Measurements from ENCODE around the gene TNS2. TPM values are rescaled to one million over a fixed set of nuclear protein-coding genes. Genes with fewer than 3 reads are reported as not detected.
A peak's percentile ranks its signal among the peaks of the same experiment; 100 is the strongest.

TNS2 gene
- total and polyA plus RNA-seq, 2 of the 13 experiments (the other 11 are each of a cell fraction or from before 2014, with no cell fraction given) = 8.9 to 20.4 TPM

DNA sequence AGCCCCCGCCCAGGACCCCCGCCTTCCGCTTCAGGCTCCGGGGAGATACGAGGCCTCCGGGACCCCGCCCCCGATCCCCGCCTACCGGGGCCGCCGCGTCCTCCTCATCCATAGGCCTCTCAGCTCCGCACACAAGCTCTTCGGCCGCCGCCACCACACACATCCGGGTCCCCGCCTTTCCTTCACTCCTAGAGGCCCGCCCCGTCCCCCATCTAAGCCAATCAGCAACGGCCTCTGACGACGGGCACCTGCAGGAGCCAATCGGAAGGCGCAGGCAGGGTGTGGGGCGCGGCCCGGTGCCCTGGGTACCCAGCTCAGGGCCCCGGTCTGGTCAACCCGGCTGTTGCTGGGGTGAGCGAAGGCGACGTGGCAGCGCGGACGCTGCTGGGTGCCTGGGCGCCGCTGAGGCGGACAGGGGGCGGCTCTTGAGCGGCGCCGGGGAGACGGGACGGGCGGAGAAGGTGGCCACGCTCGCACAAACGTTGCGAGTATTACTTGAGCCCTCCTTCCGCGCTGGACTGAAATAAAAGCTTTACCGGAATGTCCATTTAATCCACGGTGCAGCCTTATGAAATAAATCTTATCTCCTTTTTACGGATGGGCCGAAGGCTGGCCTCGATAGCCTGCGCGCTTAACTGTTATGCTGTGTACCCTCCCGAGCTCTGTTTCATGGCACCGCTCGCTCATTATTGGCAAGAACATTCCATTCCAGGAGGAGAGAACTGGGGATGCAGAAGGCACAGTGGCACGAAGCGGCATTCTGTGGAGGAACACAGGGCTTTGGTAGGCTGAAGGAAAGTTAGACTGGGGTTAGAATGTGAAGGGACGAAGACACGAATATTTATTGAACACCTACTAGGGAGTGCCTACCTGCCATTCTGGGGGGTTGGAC, 29.6 kb downstream of the TNS2 start, which contains the start of gene SPRYD3 (continued):
- TF ChIP-seq YEATS4 (CRISPR knock-in tag; IDR thresholded peaks at IDR 0.05; ENCODE audit: borderline replicate concordance) (peak; percentile 89), MTA1 (CRISPR knock-in tag; IDR thresholded peaks at IDR 0.05; ENCODE audit: borderline replicate concordance) (no peak; the same call in 1 of the 2 replicates), SYNCRIP (IDR thresholded peaks at IDR 0.05; ENCODE audit: insufficient read depth, low read depth, low read length) (no peak), ZNF746 (CRISPR knock-in tag; IDR thresholded peaks at IDR 0.05) (no peak; the same call in 1 of the 2 replicates), SOX13 (IDR thresholded peaks at IDR 0.05) (no peak), SOX13 (CRISPR knock-in tag; conservative IDR thresholded peaks at IDR 0.05 in 1 of 2, IDR thresholded peaks at IDR 0.05 in 1 of 2) (no peak), KLF11 (CRISPR knock-in tag; IDR thresholded peaks at IDR 0.05) (no peak), ZNF446 (CRISPR knock-in tag; IDR thresholded peaks at IDR 0.05) (peak; percentile 70; the same call in 1 of the 2 replicates), ZNF878 (CRISPR knock-in tag; IDR thresholded peaks at IDR 0.05) (no peak), ZNF766 (CRISPR knock-in tag; IDR thresholded peaks at IDR 0.05; ENCODE audit: borderline replicate concordance) (no peak), ZSCAN22 (CRISPR knock-in tag; IDR thresholded peaks at IDR 0.05) (no peak)
- TF ChIP-seq, protein P1, sequence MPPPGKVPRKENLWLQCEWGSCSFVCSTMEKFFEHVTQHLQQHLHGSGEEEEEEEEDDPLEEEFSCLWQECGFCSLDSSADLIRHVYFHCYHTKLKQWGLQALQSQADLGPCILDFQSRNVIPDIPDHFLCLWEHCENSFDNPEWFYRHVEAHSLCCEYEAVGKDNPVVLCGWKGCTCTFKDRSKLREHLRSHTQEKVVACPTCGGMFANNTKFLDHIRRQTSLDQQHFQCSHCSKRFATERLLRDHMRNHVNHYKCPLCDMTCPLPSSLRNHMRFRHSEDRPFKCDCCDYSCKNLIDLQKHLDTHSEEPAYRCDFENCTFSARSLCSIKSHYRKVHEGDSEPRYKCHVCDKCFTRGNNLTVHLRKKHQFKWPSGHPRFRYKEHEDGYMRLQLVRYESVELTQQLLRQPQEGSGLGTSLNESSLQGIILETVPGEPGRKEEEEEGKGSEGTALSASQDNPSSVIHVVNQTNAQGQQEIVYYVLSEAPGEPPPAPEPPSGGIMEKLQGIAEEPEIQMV (CRISPR knock-in tag; IDR thresholded peaks at IDR 0.05; ENCODE audit: low read depth) = peak; percentile 98
- TF ChIP-seq, protein P2, sequence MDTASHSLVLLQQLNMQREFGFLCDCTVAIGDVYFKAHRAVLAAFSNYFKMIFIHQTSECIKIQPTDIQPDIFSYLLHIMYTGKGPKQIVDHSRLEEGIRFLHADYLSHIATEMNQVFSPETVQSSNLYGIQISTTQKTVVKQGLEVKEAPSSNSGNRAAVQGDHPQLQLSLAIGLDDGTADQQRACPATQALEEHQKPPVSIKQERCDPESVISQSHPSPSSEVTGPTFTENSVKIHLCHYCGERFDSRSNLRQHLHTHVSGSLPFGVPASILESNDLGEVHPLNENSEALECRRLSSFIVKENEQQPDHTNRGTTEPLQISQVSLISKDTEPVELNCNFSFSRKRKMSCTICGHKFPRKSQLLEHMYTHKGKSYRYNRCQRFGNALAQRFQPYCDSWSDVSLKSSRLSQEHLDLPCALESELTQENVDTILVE (CRISPR knock-in tag; IDR thresholded peaks at IDR 0.05) = peak; percentile 95
- TF ChIP-seq, protein P3, sequence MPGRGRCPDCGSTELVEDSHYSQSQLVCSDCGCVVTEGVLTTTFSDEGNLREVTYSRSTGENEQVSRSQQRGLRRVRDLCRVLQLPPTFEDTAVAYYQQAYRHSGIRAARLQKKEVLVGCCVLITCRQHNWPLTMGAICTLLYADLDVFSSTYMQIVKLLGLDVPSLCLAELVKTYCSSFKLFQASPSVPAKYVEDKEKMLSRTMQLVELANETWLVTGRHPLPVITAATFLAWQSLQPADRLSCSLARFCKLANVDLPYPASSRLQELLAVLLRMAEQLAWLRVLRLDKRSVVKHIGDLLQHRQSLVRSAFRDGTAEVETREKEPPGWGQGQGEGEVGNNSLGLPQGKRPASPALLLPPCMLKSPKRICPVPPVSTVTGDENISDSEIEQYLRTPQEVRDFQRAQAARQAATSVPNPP (CRISPR knock-in tag; IDR thresholded peaks at IDR 0.05) = no peak
- TF ChIP-seq, protein P4, sequence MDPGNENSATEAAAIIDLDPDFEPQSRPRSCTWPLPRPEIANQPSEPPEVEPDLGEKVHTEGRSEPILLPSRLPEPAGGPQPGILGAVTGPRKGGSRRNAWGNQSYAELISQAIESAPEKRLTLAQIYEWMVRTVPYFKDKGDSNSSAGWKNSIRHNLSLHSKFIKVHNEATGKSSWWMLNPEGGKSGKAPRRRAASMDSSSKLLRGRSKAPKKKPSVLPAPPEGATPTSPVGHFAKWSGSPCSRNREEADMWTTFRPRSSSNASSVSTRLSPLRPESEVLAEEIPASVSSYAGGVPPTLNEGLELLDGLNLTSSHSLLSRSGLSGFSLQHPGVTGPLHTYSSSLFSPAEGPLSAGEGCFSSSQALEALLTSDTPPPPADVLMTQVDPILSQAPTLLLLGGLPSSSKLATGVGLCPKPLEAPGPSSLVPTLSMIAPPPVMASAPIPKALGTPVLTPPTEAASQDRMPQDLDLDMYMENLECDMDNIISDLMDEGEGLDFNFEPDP (CRISPR knock-in tag; conservative IDR thresholded peaks at IDR 0.05) = no peak
- TF ChIP-seq, protein P5, sequence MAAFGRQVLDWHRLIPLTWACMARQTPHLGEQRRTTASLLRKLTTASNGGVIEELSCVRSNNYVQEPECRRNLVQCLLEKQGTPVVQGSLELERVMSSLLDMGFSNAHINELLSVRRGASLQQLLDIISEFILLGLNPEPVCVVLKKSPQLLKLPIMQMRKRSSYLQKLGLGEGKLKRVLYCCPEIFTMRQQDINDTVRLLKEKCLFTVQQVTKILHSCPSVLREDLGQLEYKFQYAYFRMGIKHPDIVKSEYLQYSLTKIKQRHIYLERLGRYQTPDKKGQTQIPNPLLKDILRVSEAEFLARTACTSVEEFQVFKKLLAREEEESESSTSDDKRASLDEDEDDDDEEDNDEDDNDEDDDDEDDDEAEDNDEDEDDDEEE (CRISPR knock-in tag; IDR thresholded peaks at IDR 0.05) = no peak; the same call in 1 of the 2 replicates
- TF ChIP-seq, protein P6, sequence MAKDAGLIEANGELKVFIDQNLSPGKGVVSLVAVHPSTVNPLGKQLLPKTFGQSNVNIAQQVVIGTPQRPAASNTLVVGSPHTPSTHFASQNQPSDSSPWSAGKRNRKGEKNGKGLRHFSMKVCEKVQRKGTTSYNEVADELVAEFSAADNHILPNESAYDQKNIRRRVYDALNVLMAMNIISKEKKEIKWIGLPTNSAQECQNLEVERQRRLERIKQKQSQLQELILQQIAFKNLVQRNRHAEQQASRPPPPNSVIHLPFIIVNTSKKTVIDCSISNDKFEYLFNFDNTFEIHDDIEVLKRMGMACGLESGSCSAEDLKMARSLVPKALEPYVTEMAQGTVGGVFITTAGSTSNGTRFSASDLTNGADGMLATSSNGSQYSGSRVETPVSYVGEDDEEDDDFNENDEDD (CRISPR knock-in tag; IDR thresholded peaks at IDR 0.05; ENCODE audit: borderline replicate concordance) = peak; percentile 70; the same call in 1 of the 2 replicates
- TF ChIP-seq, protein P7, sequence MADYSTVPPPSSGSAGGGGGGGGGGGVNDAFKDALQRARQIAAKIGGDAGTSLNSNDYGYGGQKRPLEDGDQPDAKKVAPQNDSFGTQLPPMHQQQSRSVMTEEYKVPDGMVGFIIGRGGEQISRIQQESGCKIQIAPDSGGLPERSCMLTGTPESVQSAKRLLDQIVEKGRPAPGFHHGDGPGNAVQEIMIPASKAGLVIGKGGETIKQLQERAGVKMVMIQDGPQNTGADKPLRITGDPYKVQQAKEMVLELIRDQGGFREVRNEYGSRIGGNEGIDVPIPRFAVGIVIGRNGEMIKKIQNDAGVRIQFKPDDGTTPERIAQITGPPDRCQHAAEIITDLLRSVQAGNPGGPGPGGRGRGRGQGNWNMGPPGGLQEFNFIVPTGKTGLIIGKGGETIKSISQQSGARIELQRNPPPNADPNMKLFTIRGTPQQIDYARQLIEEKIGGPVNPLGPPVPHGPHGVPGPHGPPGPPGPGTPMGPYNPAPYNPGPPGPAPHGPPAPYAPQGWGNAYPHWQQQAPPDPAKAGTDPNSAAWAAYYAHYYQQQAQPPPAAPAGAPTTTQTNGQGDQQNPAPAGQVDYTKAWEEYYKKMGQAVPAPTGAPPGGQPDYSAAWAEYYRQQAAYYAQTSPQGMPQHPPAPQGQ (CRISPR knock-in tag; IDR thresholded peaks at IDR 0.05; ENCODE audit: borderline replicate concordance) = no peak

Data from HepG2 (cell line).